Measurements from ENCODE around the gene ZFAND2B. TPM values are rescaled to one million over a fixed set of nuclear protein-coding genes. Genes with fewer than 3 reads are reported as not detected.
A peak's percentile ranks its signal among the peaks of the same experiment; 100 is the strongest.
"Not testable (repeated sequence)": the region's sequence is repeated elsewhere in the genome, so short reads cannot be mapped to it uniquely, and the experiment has no call there.

ZFAND2B gene
- total RNA-seq, 2 experiments from 2014 or later: 49.1 to 60.2 TPM

- no peak for DNase-seq
- Mint-ChIP-seq H3K9me3 (no peaks in the 10 kb centered on the region), H3K4me3 (no peak overlapping the region), H3K27ac (no peak overlapping the region), H3K36me3 (ENCODE audit: low read depth) (no peaks in the 10 kb centered on the region), H3K27me3 (no peaks in the 10 kb centered on the region), H3K4me1 (peaks cover 7% of the 10 kb centered on the region)
- CTCF ChIA-PET: interaction anchor here (0.8 to 7.5 kb wide), 5 partner anchors 11 to 468 kb away, joined by 3 to 40 read pairs (median 5); partner anchors contain the start of gene CNPPD1
- POLR2A ChIA-PET: no interaction called here
Observed at GRCh38 chr2:219198974-219199373, 7.6 kb upstream of the ZFAND2B start.

- H3K4me1 Mint-ChIP-seq: peaks cover 7% of the 10 kb centered on the region
- no peaks in the 10 kb centered on the region for H3K36me3 Mint-ChIP-seq (ENCODE audit: low read depth)
- H3K4me3 Mint-ChIP-seq: no peak overlapping the region
- ChIA-PET CTCF (interaction anchor here (0.8 to 7.5 kb wide), 6 partner anchors 12 to 468 kb away, joined by 3 to 40 read pairs (median 5); partner anchors contain the start of gene CNPPD1), POLR2A (interaction anchor here (0.8 kb wide), 1 partner anchor 17 kb away, joined by 4 read pairs; no protein-coding TSS in a partner anchor)
- H3K27ac Mint-ChIP-seq: no peak overlapping the region
- H3K9me3 Mint-ChIP-seq: peaks cover 3% of the 10 kb centered on the region
- no peak for DNase-seq
- H3K27me3 Mint-ChIP-seq: no peaks in the 10 kb centered on the region
Observed at GRCh38 chr2:219199470-219200211, 6.9 kb upstream of the ZFAND2B start.

- Mint-ChIP-seq H3K4me3 (peak overlapping the region; percentile 35), H3K27ac (peak overlapping the region; percentile 70)
- H3K36me3 Mint-ChIP-seq (ENCODE audit: low read depth); DNase-seq; H3K27me3 Mint-ChIP-seq; H3K4me1 Mint-ChIP-seq; H3K9me3 Mint-ChIP-seq: not testable (repeated sequence)
- ChIA-PET POLR2A (interaction anchor here (0.8 kb wide), 1 partner anchor 18 kb away, joined by 4 read pairs; no protein-coding TSS in a partner anchor), CTCF (interaction anchor here (0.9 to 7.5 kb wide), 5 partner anchors 11 to 95 kb away, joined by 5 to 40 read pairs (median 5); partner anchors contain the start of gene DNAJB2)
Observed at GRCh38 chr2:219200502-219201326, 5.9 kb upstream of the ZFAND2B start.

GRCh38 chr2:219201331-219201730 lies 5.3 kb upstream of the ZFAND2B start:
- POLR2A ChIA-PET; H3K4me3 Mint-ChIP-seq; DNase-seq; H3K36me3 Mint-ChIP-seq (ENCODE audit: low read depth); H3K9me3 Mint-ChIP-seq; H3K27me3 Mint-ChIP-seq; H3K27ac Mint-ChIP-seq: not testable (repeated sequence)
- CTCF ChIA-PET: interaction anchor here (1.0 to 7.5 kb wide), 3 partner anchors 19 to 97 kb away, joined by 3 to 40 read pairs (median 5); no protein-coding TSS in a partner anchor
- H3K4me1 Mint-ChIP-seq: peaks cover 12% of the 10 kb centered on the region

- Mint-ChIP-seq H3K36me3 (ENCODE audit: low read depth) (peaks cover 15% of the 10 kb centered on the region), H3K4me1 (peaks cover 40% of the 10 kb centered on the region), H3K27me3 (no peaks in the 10 kb centered on the region), H3K9me3 (peaks cover 3% of the 10 kb centered on the region), H3K4me3 (no peak overlapping the region), H3K27ac (peak overlapping the region; percentile 25)
- POLR2A ChIA-PET: interaction anchor here (0.7 kb wide), 1 partner anchor 19 kb away, joined by 4 read pairs; no protein-coding TSS in a partner anchor
- DNase-seq: no peak
- CTCF ChIA-PET: interaction anchor here (0.6 to 1.2 kb wide), 5 partner anchors 10 to 306 kb away, joined by 3 to 4 read pairs (median 3); no protein-coding TSS in a partner anchor
Observed at GRCh38 chr2:219204425-219205164, 2.0 kb upstream of the ZFAND2B start.

- H3K4me1 Mint-ChIP-seq: peaks cover 45% of the 10 kb centered on the region
- no peak for DNase-seq
- peak overlapping the region; percentile 80 for H3K4me3 Mint-ChIP-seq
- peak overlapping the region; percentile 64 for H3K27ac Mint-ChIP-seq
- H3K9me3 Mint-ChIP-seq: peaks cover 3% of the 10 kb centered on the region
- H3K36me3 Mint-ChIP-seq (ENCODE audit: low read depth): peaks cover 16% of the 10 kb centered on the region
- no peaks in the 10 kb centered on the region for H3K27me3 Mint-ChIP-seq
- ChIA-PET CTCF (interaction anchor here (0.6 to 1.8 kb wide), 5 partner anchors 9 to 307 kb away, joined by 3 to 5 read pairs (median 4); partner anchors contain the start of gene CNPPD1), POLR2A (no interaction called here)
Observed at GRCh38 chr2:219205165-219205538, 1.4 kb upstream of the ZFAND2B start.

- peaks cover 46% of the 10 kb centered on the region for H3K4me1 Mint-ChIP-seq
- H3K36me3 Mint-ChIP-seq (ENCODE audit: low read depth): peaks cover 16% of the 10 kb centered on the region
- ChIA-PET CTCF (interaction anchor here (1.2 to 1.9 kb wide), 8 partner anchors 10 to 89 kb away, joined by 3 to 13 read pairs (median 4); partner anchors contain the start of gene CNPPD1), POLR2A (interaction anchor here (1.2 to 1.4 kb wide), 3 partner anchors 24 to 26 kb away, joined by 3 to 4 read pairs (median 4); partner anchors contain the start of genes ANKZF1 and ATG9A)
- H3K27me3 Mint-ChIP-seq: no peaks in the 10 kb centered on the region
- peak overlapping the region; percentile 80 for H3K4me3 Mint-ChIP-seq
- DNase-seq: no peak
- H3K27ac Mint-ChIP-seq: peak overlapping the region; percentile 95
- peaks cover 3% of the 10 kb centered on the region for H3K9me3 Mint-ChIP-seq
Observed at GRCh38 chr2:219205981-219206327, 628 bp upstream of the ZFAND2B start.

- no peak for DNase-seq
- Mint-ChIP-seq H3K27ac (peak overlapping the region; percentile 95), H3K4me3 (peak overlapping the region; percentile 80), H3K36me3 (ENCODE audit: low read depth) (peaks cover 20% of the 10 kb centered on the region), H3K9me3 (peaks cover 3% of the 10 kb centered on the region), H3K4me1 (peaks cover 58% of the 10 kb centered on the region), H3K27me3 (no peaks in the 10 kb centered on the region)
- CTCF ChIA-PET: interaction anchor here (0.9 to 2.0 kb wide), 10 partner anchors 10 to 311 kb away, joined by 3 to 13 read pairs (median 4); partner anchors contain the start of genes GLB1L, STK16 and TUBA4B
- POLR2A ChIA-PET: interaction anchor here (0.6 to 1.4 kb wide), 2 partner anchors 14 to 27 kb away, joined by 4 to 7 read pairs; no protein-coding TSS in a partner anchor
Observed at GRCh38 chr2:219207134-219207883, 727 bp downstream of the ZFAND2B start.

- peaks cover 58% of the 10 kb centered on the region for H3K4me1 Mint-ChIP-seq
Observed at GRCh38 chr2:219207884-219208740, 1.5 kb downstream of the ZFAND2B start.

GRCh38 chr2:219209236-219210195 lies 2.9 kb downstream of the ZFAND2B start:
- H3K9me3 Mint-ChIP-seq: peaks cover 2% of the 10 kb centered on the region
- H3K27ac Mint-ChIP-seq: peak overlapping the region; percentile 94
- peak overlapping the region; percentile 36 for H3K4me3 Mint-ChIP-seq
- H3K36me3 Mint-ChIP-seq (ENCODE audit: low read depth): peaks cover 25% of the 10 kb centered on the region
- CTCF ChIA-PET: interaction anchor here (0.7 to 1.6 kb wide), 7 partner anchors 17 to 313 kb away, joined by 3 to 5 read pairs (median 4); partner anchors contain the start of gene CNPPD1
- no peak for DNase-seq
- POLR2A ChIA-PET: no interaction called here
- peaks cover 60% of the 10 kb centered on the region for H3K4me1 Mint-ChIP-seq
- no peaks in the 10 kb centered on the region for H3K27me3 Mint-ChIP-seq

More at GRCh38 chr2:219207884-219208740, 1.5 kb downstream of the ZFAND2B start:
- H3K36me3 Mint-ChIP-seq (ENCODE audit: low read depth): peaks cover 20% of the 10 kb centered on the region
- CTCF ChIA-PET: interaction anchor here (0.8 to 2.0 kb wide), 11 partner anchors 9 to 312 kb away, joined by 3 to 6 read pairs (median 4); partner anchors contain the start of genes CNPPD1 and TUBA4B
- POLR2A ChIA-PET: interaction anchor here (0.6 kb wide), 1 partner anchor 15 kb away, joined by 7 read pairs; no protein-coding TSS in a partner anchor
- peak overlapping the region; percentile 80 for H3K4me3 Mint-ChIP-seq
- peak overlapping the region; percentile 95 for H3K27ac Mint-ChIP-seq
- H3K27me3 Mint-ChIP-seq: no peaks in the 10 kb centered on the region
- peaks cover 3% of the 10 kb centered on the region for H3K9me3 Mint-ChIP-seq
- DNase-seq: no peak

All from activated CD4-positive, alpha-beta T cell treated with anti-CD3 and anti-CD28 coated beads, Interleukin-2, amount 10 ng/mL, durations not matched to agents 7 days and 5 days (primary cell).